ENCODE data around the gene ADD3. TPM values are rescaled to one million over a fixed set of nuclear protein-coding genes. Genes with fewer than 3 reads are reported as not detected.

Gene ADD3
- total RNA-seq, 2 donors from 2014 or later = 127 to 131 TPM

- no peaks in the 10 kb centered on the region for H3K27me3 ChIP-seq
- H3K9me3 ChIP-seq = no peaks in the 10 kb centered on the region
- no peaks in the 10 kb centered on the region for H3K4me1 ChIP-seq
- peak; percentile 68 for DNase-seq
- TF ChIP-seq CTCF (IDR thresholded peaks at IDR 0.05) = no peak
- intact Hi-C loops (cut with DNase I) = no loop called here
- H3K27ac ChIP-seq = peak overlapping the region; percentile 80
- peak overlapping the region; percentile 86 to 87 for H3K9ac ChIP-seq (ENCODE audit: low read depth in 2 of 2, low read length in 2 of 2)
- H3K4me3 ChIP-seq = peak overlapping the region; percentile 62
- H3K36me3 ChIP-seq = no peaks in the 10 kb centered on the region
Measured at GRCh38 chr10:110007161-110007700, 553 bp upstream of the ADD3 start.

- Histone ChIP-seq H3K9ac (ENCODE audit: low read depth in 2 of 2, low read length in 2 of 2) (peak overlapping the region; percentile 77 to 90), H3K4me3 (peak overlapping the region; percentile 62), H3K4me1 (no peaks in the 10 kb centered on the region), H3K9me3 (no peaks in the 10 kb centered on the region), H3K27ac (peak overlapping the region; percentile 80), H3K36me3 (no peaks in the 10 kb centered on the region), H3K27me3 (no peaks in the 10 kb centered on the region)
- DNase-seq = peak; percentile 84
- TF ChIP-seq CTCF (IDR thresholded peaks at IDR 0.05) = no peak
- intact Hi-C loops (cut with DNase I) = no loop called here
Measured at GRCh38 chr10:110008518-110009339, 945 bp downstream of the ADD3 start.

GRCh38 chr10:110009736-110010475 lies 2.1 kb downstream of the ADD3 start:
- intact Hi-C loops (cut with DNase I) = loop anchor here (5.0 kb wide), 1 partner anchor 123 kb away; no protein-coding TSS in a partner anchor
- peak; percentile 38 for DNase-seq
- H3K9me3 ChIP-seq = no peaks in the 10 kb centered on the region
- peak overlapping the region in 1 of 2 donors; percentile 81 for H3K9ac ChIP-seq (ENCODE audit: low read depth in 2 of 2, low read length in 2 of 2)
- no peaks in the 10 kb centered on the region for H3K4me1 ChIP-seq
- no peaks in the 10 kb centered on the region for H3K27me3 ChIP-seq
- H3K4me3 ChIP-seq = no peak overlapping the region
- no peak overlapping the region for H3K27ac ChIP-seq
- TF ChIP-seq CTCF (IDR thresholded peaks at IDR 0.05) = no peak
- no peaks in the 10 kb centered on the region for H3K36me3 ChIP-seq

GRCh38 chr10:110010486-110011378 lies 2.9 kb downstream of the ADD3 start:
- DNase-seq = no peak
- H3K27me3 ChIP-seq = no peaks in the 10 kb centered on the region
- no peaks in the 10 kb centered on the region for H3K9me3 ChIP-seq
- H3K9ac ChIP-seq (ENCODE audit: low read depth in 2 of 2, low read length in 2 of 2) = peak overlapping the region in 1 of 2 donors; percentile 81
- H3K36me3 ChIP-seq = no peaks in the 10 kb centered on the region
- no peak for TF ChIP-seq CTCF (IDR thresholded peaks at IDR 0.05)
- H3K4me3 ChIP-seq = no peak overlapping the region
- intact Hi-C loops (cut with DNase I) = loop anchor here (5.0 kb wide), 1 partner anchor 123 kb away; no protein-coding TSS in a partner anchor
- no peak overlapping the region for H3K27ac ChIP-seq
- H3K4me1 ChIP-seq = no peaks in the 10 kb centered on the region

Measured in colonic mucosa (tissue), 4 donors.